ENCODE data around the gene TMEM209. TPM values are rescaled to one million over a fixed set of nuclear protein-coding genes. Genes with fewer than 3 reads are reported as not detected.

TMEM209 gene
- total RNA-seq, 1 donor from 2014 or later: 38.9 TPM

DNA sequence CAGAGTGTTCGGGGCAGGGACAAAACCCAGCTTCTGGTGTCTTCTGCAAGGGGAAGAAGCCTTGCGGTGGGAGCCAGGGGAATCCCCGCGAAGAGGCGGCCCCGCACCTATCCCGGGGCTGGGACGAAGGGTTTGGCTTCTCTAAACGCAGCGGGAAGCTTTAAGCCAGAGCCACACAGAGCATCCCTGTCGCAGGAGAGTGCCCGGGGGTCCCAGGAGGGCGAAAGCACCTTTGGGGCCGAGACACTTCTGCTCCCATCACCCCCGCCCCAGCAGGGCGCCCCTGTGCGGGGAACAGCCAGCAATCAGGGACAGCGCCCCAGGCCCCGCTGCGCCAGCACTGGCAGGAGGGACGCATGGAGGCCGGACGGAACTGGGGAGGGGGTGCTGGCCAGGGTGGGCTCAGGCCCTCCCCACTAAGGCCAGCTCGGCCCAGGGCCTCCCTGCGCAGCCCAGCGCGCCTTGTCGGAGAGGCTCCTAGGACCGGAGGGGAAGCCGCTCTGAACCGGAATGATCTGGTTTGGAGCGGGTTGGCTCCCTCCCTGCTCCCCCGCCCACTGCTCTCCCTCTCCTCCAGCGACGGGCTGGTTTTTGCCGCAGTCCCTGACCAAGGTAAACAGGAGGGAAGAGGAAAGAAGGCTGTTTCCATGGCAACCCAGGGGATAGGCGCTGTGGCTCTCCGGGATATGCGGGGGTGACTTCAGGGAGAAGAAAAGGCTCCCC, 63.9 kb downstream of the TMEM209 start:
- Mint-ChIP-seq H3K9me3 (no peaks in the 10 kb centered on the region), H3K4me3 (peak overlapping the region; percentile 77), H3K36me3 (peaks cover 15% of the 10 kb centered on the region), H3K27me3 (ENCODE audit: insufficient read depth, low read depth) (peaks cover 13% of the 10 kb centered on the region), H3K27ac (peak overlapping the region; percentile 99), H3K4me1 (peaks cover 49% of the 10 kb centered on the region)
- H3K4me3 ChIP-seq: peak overlapping the region; percentile 3
- H3K9ac ChIP-seq: peak overlapping the region; percentile 17
- H3F3A ChIP-seq (ENCODE audit: low read depth): peaks cover 30% of the 10 kb centered on the region
- peak; percentile 93 for DNase-seq (ENCODE audit: low spot score)
- no peaks in the 10 kb centered on the region for H3K79me2 ChIP-seq (ENCODE audit: low read depth)
- H3K27me3 ChIP-seq: no peaks in the 10 kb centered on the region
- no peaks in the 10 kb centered on the region for H3K9me3 ChIP-seq (ENCODE audit: low read depth)
- peak overlapping the region; percentile 21 for H2AFZ ChIP-seq (replicated peaks)
- H3K4me1 ChIP-seq: peaks cover 25% of the 10 kb centered on the region
- peak overlapping the region; percentile 30 for H3K4me2 ChIP-seq
- H4K20me1 ChIP-seq (ENCODE audit: low read depth): no peaks in the 10 kb centered on the region
- TF ChIP-seq EZH2 (IDR thresholded peaks at IDR 0.05): no peak
- no peak for TF ChIP-seq EZH2phosphoT487 (IDR thresholded peaks at IDR 0.05)
- TF ChIP-seq, protein P1, sequence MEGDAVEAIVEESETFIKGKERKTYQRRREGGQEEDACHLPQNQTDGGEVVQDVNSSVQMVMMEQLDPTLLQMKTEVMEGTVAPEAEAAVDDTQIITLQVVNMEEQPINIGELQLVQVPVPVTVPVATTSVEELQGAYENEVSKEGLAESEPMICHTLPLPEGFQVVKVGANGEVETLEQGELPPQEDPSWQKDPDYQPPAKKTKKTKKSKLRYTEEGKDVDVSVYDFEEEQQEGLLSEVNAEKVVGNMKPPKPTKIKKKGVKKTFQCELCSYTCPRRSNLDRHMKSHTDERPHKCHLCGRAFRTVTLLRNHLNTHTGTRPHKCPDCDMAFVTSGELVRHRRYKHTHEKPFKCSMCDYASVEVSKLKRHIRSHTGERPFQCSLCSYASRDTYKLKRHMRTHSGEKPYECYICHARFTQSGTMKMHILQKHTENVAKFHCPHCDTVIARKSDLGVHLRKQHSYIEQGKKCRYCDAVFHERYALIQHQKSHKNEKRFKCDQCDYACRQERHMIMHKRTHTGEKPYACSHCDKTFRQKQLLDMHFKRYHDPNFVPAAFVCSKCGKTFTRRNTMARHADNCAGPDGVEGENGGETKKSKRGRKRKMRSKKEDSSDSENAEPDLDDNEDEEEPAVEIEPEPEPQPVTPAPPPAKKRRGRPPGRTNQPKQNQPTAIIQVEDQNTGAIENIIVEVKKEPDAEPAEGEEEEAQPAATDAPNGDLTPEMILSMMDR (IDR thresholded peaks at IDR 0.05): no peak
- peak overlapping the region; percentile 89 for H3K27ac ChIP-seq
- no peaks in the 10 kb centered on the region for H3K36me3 ChIP-seq

DNA sequence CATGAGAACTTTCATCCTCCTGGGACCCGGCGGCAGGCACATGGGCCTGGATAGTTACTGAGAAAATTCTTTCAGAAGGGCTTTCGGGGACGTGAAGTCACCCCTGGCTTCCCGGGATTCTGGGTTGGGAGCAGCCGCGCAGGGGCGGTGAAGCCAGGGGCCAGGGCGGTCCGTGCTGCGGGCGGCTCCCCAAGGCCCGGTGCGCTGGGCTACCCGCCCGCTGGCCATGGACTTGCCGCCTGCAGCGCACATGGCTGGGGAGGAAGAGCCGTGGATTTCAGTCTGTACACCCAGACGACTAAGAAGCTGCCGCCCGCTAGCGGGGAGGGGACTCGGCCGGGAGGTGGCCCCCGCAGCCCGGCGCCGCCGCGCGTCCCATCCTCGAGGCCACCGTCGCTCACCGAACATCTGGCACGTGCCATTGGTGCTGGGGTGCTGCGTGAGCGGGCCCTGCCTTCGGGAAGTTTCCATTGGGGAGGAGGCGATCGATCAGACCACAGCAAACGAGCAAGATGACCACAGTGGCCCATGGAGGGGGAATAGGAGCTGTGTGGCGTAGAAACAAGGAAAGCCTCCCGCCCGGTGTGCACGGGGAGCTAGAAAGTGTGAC, 64.5 kb downstream of the TMEM209 start:
- peaks cover 30% of the 10 kb centered on the region for H3F3A ChIP-seq (ENCODE audit: low read depth)
- H3K4me3 ChIP-seq: no peak overlapping the region
- peak overlapping the region; percentile 30 for H3K4me2 ChIP-seq
- Mint-ChIP-seq H3K4me3 (peak overlapping the region; percentile 7), H3K9me3 (no peaks in the 10 kb centered on the region), H3K4me1 (peaks cover 49% of the 10 kb centered on the region), H3K27me3 (ENCODE audit: insufficient read depth, low read depth) (peaks cover 13% of the 10 kb centered on the region), H3K36me3 (peaks cover 21% of the 10 kb centered on the region), H3K27ac (peak overlapping the region; percentile 92)
- TF ChIP-seq EZH2 (IDR thresholded peaks at IDR 0.05) (no peak), EZH2phosphoT487 (IDR thresholded peaks at IDR 0.05) (no peak)
- TF ChIP-seq, protein P1 (IDR thresholded peaks at IDR 0.05): no peak
- H3K9me3 ChIP-seq (ENCODE audit: low read depth): no peaks in the 10 kb centered on the region
- no peaks in the 10 kb centered on the region for H3K36me3 ChIP-seq
- peaks cover 31% of the 10 kb centered on the region for H3K4me1 ChIP-seq
- H3K27ac ChIP-seq: peak overlapping the region; percentile 89
- H3K27me3 ChIP-seq: no peaks in the 10 kb centered on the region
- H3K9ac ChIP-seq: no peak overlapping the region
- no peak for DNase-seq (ENCODE audit: low spot score)
- peak overlapping the region; percentile 21 for H2AFZ ChIP-seq (replicated peaks)
- H3K79me2 ChIP-seq (ENCODE audit: low read depth): no peaks in the 10 kb centered on the region
- H4K20me1 ChIP-seq (ENCODE audit: low read depth): no peaks in the 10 kb centered on the region

DNA sequence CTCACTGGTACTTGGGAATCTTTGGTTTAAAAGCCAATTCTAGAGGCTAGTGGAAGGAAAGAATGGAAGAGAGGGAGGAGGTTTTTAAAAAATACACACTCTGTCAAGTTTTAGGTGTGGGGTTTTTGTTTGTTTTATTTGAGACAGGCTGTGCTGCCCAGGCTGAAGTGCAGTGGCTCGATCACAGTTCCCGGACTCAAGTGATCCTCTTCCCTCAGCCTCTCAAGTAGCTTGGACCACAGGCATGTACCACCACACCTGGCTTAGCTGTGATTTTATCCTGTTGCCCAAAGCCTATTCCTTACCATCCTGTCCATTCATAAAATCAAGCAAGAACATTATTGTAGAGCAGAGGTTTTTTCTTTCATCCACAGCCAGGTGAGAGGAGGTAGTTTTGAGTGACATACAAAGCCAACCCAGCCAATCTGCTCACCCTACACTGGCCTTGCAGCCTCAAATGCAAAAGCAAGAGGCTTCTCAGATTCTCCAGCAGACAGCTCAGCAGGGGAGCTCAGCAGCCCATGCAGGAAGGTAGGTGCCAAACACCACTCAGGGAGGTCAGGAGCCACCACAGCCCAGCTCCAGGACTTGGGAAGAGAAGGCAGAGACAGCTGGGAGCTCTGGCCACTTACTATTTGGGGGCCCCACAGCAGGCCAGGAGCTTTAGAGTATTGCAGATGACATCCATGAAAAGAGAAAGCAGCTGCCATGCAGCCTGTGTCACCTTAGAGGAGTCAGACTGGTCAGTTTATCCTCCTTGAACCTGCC, 65.8 kb downstream of the TMEM209 start:
- Histone ChIP-seq H3K9me3 (ENCODE audit: low read depth) (no peaks in the 10 kb centered on the region), H3K27ac (no peak overlapping the region), H3K4me1 (peaks cover 37% of the 10 kb centered on the region), H3K4me3 (no peak overlapping the region), H3K36me3 (no peaks in the 10 kb centered on the region), H4K20me1 (ENCODE audit: low read depth) (no peaks in the 10 kb centered on the region), H3K79me2 (ENCODE audit: low read depth) (no peaks in the 10 kb centered on the region), H3K27me3 (no peaks in the 10 kb centered on the region), H3K4me2 (no peak overlapping the region), H2AFZ (replicated peaks) (no peak overlapping the region), H3F3A (ENCODE audit: low read depth) (peaks cover 36% of the 10 kb centered on the region), H3K9ac (no peak overlapping the region)
- TF ChIP-seq EZH2 (IDR thresholded peaks at IDR 0.05) (no peak), EZH2phosphoT487 (IDR thresholded peaks at IDR 0.05) (no peak)
- TF ChIP-seq, protein P1 (IDR thresholded peaks at IDR 0.05): no peak
- Mint-ChIP-seq H3K4me1 (peaks cover 40% of the 10 kb centered on the region), H3K36me3 (peaks cover 25% of the 10 kb centered on the region), H3K27ac (peak overlapping the region; percentile 93), H3K27me3 (ENCODE audit: insufficient read depth, low read depth) (peaks cover 13% of the 10 kb centered on the region), H3K4me3 (no peak overlapping the region), H3K9me3 (no peaks in the 10 kb centered on the region)
- DNase-seq (ENCODE audit: low spot score): no peak
